GM10266 (cell line): ENCODE data around the gene RAB4A.
"Not testable (repeated sequence)": the region's sequence is repeated elsewhere in the genome, so short reads cannot be mapped to it uniquely, and the experiment has no call there.

Experiments used
- DNase-seq: peaks from one replicate; pipeline ENCODE4 v3.0.0; 2012; ENCODE audit errors: extremely low spot score
- CTCF ChIP-seq: IDR thresholded peaks from 2 replicates; pipeline ENCODE4 v1.5.1; 2012; ENCODE audit warnings: mild to moderate bottlenecking, low read depth; ENCODE audit not compliant: control insufficient read depth, insufficient read depth; ENCODE audit errors: missing control alignments

Gene RAB4A

GRCh38 chr1:229285440-229285839 lies 14.5 kb downstream of the RAB4A start:
- no peak for DNase-seq
- TF ChIP-seq CTCF: no peak

GRCh38 chr1:229286099-229286766 lies 15.3 kb downstream of the RAB4A start:
- TF ChIP-seq CTCF: no peak
- no peak for DNase-seq

GRCh38 chr1:229287267-229287666 lies 16.4 kb downstream of the RAB4A start:
- TF ChIP-seq CTCF: no peak
- DNase-seq: no peak

- TF ChIP-seq CTCF: no peak
- no peak for DNase-seq
Observed at GRCh38 chr1:229288516-229288915, 17.6 kb downstream of the RAB4A start.

GRCh38 chr1:229291686-229292085 lies 20.8 kb downstream of the RAB4A start:
- not testable (repeated sequence) for DNase-seq

GRCh38 chr1:229293528-229294204 lies 22.8 kb downstream of the RAB4A start:
- no peak for DNase-seq
- no peak for TF ChIP-seq CTCF

GRCh38 chr1:229295745-229296144 lies 24.8 kb downstream of the RAB4A start:
- TF ChIP-seq CTCF: no peak
- no peak for DNase-seq

GRCh38 chr1:229296541-229296941 lies 25.6 kb downstream of the RAB4A start:
- no peak for TF ChIP-seq CTCF
- DNase-seq: no peak
